Measurements from ENCODE around the gene HMGCL.

Gene HMGCL

GRCh38 chr1:23777979-23778814 lies 47.0 kb downstream of the HMGCL start, which contains the start of gene PITHD1:
Gene PITHD1, plus strand, starts transcription at chr1:23778418. Its CDS starts 98 bp downstream, at chr1:23778516.
- in situ Hi-C loops (cut with MboI; ENCODE audit: low pct_unique_long_range_greater_than_20kb, low sequenced_read_pairs, unreplicated experiment) = no loop called here
- TF ChIP-seq, protein P1, sequence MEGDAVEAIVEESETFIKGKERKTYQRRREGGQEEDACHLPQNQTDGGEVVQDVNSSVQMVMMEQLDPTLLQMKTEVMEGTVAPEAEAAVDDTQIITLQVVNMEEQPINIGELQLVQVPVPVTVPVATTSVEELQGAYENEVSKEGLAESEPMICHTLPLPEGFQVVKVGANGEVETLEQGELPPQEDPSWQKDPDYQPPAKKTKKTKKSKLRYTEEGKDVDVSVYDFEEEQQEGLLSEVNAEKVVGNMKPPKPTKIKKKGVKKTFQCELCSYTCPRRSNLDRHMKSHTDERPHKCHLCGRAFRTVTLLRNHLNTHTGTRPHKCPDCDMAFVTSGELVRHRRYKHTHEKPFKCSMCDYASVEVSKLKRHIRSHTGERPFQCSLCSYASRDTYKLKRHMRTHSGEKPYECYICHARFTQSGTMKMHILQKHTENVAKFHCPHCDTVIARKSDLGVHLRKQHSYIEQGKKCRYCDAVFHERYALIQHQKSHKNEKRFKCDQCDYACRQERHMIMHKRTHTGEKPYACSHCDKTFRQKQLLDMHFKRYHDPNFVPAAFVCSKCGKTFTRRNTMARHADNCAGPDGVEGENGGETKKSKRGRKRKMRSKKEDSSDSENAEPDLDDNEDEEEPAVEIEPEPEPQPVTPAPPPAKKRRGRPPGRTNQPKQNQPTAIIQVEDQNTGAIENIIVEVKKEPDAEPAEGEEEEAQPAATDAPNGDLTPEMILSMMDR (IDR thresholded peaks at IDR 0.05; ENCODE audit: extremely low read depth, insufficient read depth, missing control alignments) = no peak
- DNase-seq (ENCODE audit: low spot score) = peak; percentile 97

GRCh38 chr1:23776217-23776616 lies 49.0 kb downstream of the HMGCL start:
- in situ Hi-C loops (cut with MboI; ENCODE audit: low pct_unique_long_range_greater_than_20kb, low sequenced_read_pairs, unreplicated experiment) = no loop called here
- TF ChIP-seq, protein P1 (IDR thresholded peaks at IDR 0.05; ENCODE audit: extremely low read depth, insufficient read depth, missing control alignments) = no peak
- DNase-seq (ENCODE audit: low spot score) = no peak

DNA sequence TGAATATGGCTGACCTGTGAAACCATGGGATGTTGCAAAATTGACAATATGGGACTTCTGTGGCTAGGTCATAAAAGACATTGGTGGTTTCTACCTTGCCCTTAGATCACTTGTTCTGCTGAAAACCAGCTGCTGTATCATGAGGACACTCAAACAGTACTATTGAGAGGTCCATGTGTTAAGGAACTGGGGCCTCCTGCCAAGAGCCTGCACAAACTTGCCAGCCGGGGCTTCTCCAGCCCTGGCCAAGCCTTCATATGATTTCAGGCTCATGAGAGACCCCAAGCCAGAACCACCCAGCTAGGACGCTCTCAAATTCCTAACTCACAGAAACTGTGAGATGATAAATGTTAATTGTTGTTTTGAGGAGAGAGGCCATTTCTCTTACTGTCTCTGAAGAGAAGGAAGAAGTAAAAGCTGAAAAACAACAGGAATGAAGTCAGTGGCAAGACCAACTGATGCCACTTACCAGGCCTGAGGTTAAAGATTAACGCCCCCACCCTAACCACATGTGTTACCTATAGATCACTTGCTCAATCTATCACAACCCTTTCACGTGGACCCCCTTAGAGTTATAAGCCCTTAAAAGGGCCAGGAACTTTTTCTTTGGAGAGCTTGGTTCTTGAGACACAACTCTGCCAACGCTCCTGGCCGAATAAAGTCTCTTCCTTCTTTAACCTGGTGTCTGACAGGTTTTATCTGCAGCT lies 50.9 kb downstream of the HMGCL start:
- in situ Hi-C loops (cut with MboI; ENCODE audit: low pct_unique_long_range_greater_than_20kb, low sequenced_read_pairs, unreplicated experiment) = no loop called here
- TF ChIP-seq, protein P1 (IDR thresholded peaks at IDR 0.05; ENCODE audit: extremely low read depth, insufficient read depth, missing control alignments) = no peak
- DNase-seq (ENCODE audit: low spot score) = no peak

DNA sequence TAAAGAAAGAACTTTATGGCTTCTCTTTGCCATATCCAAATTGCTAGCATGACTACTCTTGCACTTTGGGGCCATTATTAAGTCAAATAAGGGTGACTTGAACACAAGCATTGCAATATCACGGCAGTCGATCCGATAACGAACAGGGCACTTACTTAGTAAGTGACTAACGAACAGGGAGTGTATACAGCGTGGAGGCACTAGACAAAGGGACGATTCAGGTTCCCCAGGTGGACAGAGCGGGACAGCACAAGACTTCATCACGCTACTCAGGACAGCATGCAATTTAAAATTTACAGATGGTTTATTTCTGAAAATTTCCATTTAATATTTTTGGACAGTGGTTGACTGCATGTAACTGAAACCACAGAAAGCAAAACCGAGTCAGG lies 52.4 kb downstream of the HMGCL start:
- in situ Hi-C loops (cut with MboI; ENCODE audit: low pct_unique_long_range_greater_than_20kb, low sequenced_read_pairs, unreplicated experiment) = no loop called here
- TF ChIP-seq, protein P1 (IDR thresholded peaks at IDR 0.05; ENCODE audit: extremely low read depth, insufficient read depth, missing control alignments) = no peak
- DNase-seq (ENCODE audit: low spot score) = no peak

DNA sequence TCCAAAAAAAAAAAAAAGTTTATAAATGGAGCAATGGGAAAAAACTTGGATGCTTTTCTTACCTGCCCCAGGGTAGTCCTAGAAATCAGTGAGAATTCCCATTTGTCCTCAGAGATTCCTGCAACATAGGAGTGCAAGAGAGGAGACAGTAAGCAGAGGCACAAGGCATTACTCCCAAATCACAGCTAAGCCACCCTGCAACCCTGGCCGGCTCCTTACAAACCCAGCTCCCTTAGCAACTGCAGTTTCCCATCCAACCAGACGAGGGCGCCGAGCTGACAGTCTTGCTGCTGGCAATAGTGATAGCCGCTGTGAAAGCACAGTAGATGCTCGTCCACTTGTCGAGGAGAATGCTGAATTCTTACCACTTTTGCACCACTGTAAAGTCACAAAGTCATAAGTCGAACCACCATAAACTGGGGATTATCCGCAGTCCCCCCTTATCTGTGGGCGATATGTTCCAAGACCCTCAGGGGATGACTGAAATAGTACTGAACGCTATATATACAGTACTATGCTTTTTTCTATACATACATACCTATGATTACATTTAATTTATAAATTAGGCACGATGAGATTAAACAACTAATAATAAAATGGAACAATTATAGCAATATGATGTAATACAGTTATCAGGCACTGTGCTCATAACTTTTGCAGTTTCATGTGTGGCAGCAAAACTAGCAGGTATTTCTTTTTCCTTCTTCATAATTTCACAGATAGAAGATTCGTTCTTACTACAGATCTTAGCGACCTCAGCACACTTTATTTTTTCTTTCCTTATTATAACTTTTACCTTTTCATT lies 53.0 kb downstream of the HMGCL start:
- in situ Hi-C loops (cut with MboI; ENCODE audit: low pct_unique_long_range_greater_than_20kb, low sequenced_read_pairs, unreplicated experiment) = no loop called here
- DNase-seq (ENCODE audit: low spot score) = peak; percentile 69
- TF ChIP-seq, protein P1 (IDR thresholded peaks at IDR 0.05; ENCODE audit: extremely low read depth, insufficient read depth, missing control alignments) = peak; percentile 97

- TF ChIP-seq, protein P1 (IDR thresholded peaks at IDR 0.05; ENCODE audit: extremely low read depth, insufficient read depth, missing control alignments) = no peak
- in situ Hi-C loops (cut with MboI; ENCODE audit: low pct_unique_long_range_greater_than_20kb, low sequenced_read_pairs, unreplicated experiment) = no loop called here
- no peak for DNase-seq (ENCODE audit: low spot score)
Measured at GRCh38 chr1:23768733-23769132, 56.5 kb downstream of the HMGCL start.
